Measurements from ENCODE around the gene EI24. TPM values are rescaled to one million over a fixed set of nuclear protein-coding genes. Genes with fewer than 3 reads are reported as not detected.

Gene EI24
- total RNA-seq, 1 donor from 2014 or later: 70.7 TPM

DNA sequence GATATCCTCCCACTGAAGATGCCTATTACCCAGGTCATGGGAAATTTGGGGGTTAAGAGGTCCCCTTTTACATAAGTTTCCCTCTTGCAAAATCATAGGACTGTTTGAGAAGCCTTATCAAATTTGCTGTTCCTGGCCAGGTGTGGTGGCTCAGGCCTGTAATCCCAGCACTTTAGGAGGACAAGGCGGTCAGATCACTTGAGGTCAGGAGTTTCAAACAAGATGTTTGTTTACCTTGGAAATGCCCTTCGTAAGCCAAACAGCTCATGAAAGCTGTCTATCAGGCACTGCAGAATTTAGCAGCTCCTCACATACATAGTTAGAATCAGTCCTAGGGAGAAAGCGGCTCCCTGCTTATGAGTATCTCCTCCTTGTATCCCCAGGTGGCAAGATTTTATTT lies 4.9 kb upstream of the EI24 start:
- H3K27me3 ChIP-seq: no peaks in the 10 kb centered on the region
- TF ChIP-seq POLR2A (IDR thresholded peaks at IDR 0.05) (no peak), POLR2AphosphoS5 (IDR thresholded peaks at IDR 0.05; ENCODE audit: insufficient read depth in 1 of 2, low read depth in 1 of 2) (no peak)
- TF ChIP-seq, protein P1, sequence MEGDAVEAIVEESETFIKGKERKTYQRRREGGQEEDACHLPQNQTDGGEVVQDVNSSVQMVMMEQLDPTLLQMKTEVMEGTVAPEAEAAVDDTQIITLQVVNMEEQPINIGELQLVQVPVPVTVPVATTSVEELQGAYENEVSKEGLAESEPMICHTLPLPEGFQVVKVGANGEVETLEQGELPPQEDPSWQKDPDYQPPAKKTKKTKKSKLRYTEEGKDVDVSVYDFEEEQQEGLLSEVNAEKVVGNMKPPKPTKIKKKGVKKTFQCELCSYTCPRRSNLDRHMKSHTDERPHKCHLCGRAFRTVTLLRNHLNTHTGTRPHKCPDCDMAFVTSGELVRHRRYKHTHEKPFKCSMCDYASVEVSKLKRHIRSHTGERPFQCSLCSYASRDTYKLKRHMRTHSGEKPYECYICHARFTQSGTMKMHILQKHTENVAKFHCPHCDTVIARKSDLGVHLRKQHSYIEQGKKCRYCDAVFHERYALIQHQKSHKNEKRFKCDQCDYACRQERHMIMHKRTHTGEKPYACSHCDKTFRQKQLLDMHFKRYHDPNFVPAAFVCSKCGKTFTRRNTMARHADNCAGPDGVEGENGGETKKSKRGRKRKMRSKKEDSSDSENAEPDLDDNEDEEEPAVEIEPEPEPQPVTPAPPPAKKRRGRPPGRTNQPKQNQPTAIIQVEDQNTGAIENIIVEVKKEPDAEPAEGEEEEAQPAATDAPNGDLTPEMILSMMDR (IDR thresholded peaks at IDR 0.05): no peak
- H3K36me3 ChIP-seq: no peaks in the 10 kb centered on the region
- no peak for DNase-seq (ENCODE audit: extremely low spot score in 2 of 2)
- H3K9me3 ChIP-seq: no peaks in the 10 kb centered on the region
- no peak overlapping the region for H3K4me3 ChIP-seq
- H3K27ac ChIP-seq: no peak overlapping the region
- intact Hi-C loops (cut with DNase I): no loop called here
- H3K4me1 ChIP-seq: no peaks in the 10 kb centered on the region

- Histone ChIP-seq H3K36me3 (no peaks in the 10 kb centered on the region), H3K27me3 (no peaks in the 10 kb centered on the region), H3K9me3 (no peaks in the 10 kb centered on the region), H3K4me1 (peaks cover 15% of the 10 kb centered on the region), H3K4me3 (no peak overlapping the region), H3K27ac (no peak overlapping the region)
- TF ChIP-seq POLR2AphosphoS5 (IDR thresholded peaks at IDR 0.05; ENCODE audit: insufficient read depth in 1 of 2, low read depth in 1 of 2): no peak
- TF ChIP-seq, protein P1 (IDR thresholded peaks at IDR 0.05): no peak
- no peak for TF ChIP-seq POLR2A (IDR thresholded peaks at IDR 0.05)
- no peak for DNase-seq (ENCODE audit: extremely low spot score in 2 of 2)
- intact Hi-C loops (cut with DNase I): no loop called here
These were observed 3.0 kb upstream of the EI24 start for GRCh38 chr11:125566235-125566634.

DNA sequence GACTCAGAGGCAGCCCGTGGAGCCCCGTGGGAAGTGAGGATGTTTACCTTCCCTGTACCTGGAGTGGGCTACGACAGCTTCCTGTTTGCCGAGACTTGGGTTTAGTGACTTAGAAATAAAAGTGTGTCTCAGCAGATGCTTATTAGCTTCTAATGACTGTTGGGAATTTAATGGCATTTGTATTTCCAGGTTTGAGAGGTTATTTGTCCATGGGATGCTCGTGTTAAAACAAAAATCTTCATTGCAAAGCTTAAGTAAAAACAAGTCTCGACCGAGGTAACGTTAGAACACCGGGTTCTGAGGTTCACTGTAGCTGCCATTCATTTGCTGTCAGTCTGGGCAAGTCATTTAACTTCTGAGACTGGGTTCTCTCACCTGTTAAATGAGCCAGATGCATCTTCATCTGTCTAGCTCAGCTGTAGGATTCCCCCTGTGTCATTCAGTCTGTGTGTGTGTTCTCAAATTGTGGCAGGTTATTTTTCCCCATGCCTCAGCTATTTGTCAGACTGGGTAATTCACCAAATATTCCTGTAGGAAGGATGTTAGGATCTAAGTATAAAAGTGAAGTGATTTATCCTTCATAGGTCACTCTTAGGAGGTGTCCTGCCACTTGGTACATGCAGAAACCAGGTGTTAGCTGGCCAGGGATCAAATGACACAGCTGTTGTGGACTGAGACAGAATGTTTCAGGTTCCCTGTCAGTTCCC lies 791 bp downstream of the EI24 start:
- intact Hi-C loops (cut with DNase I): no loop called here
- no peak for DNase-seq (ENCODE audit: extremely low spot score in 2 of 2)

GRCh38 chr11:125570952-125571351 lies 1.7 kb downstream of the EI24 start:
- intact Hi-C loops (cut with DNase I): no loop called here

More for the DNA sequence above, 791 bp downstream of the EI24 start:
- H3K36me3 ChIP-seq: peaks cover 0 to 23% of the 10 kb centered on the region in 2 donors
- H3K27ac ChIP-seq: peak overlapping the region; percentile 90
- H3K4me3 ChIP-seq: peak overlapping the region; percentile 90 to 100
- H3K4me1 ChIP-seq: peaks cover 28% of the 10 kb centered on the region
- no peaks in the 10 kb centered on the region for H3K9me3 ChIP-seq
- no peaks in the 10 kb centered on the region for H3K27me3 ChIP-seq
- TF ChIP-seq, protein P1 (IDR thresholded peaks at IDR 0.05): no peak
- no peak for TF ChIP-seq POLR2AphosphoS5 (IDR thresholded peaks at IDR 0.05; ENCODE audit: insufficient read depth in 1 of 2, low read depth in 1 of 2)
- TF ChIP-seq POLR2A (IDR thresholded peaks at IDR 0.05): no peak

More at GRCh38 chr11:125570952-125571351, 1.7 kb downstream of the EI24 start:
- H3K9me3 ChIP-seq: no peaks in the 10 kb centered on the region
- H3K27me3 ChIP-seq: no peaks in the 10 kb centered on the region
- DNase-seq (ENCODE audit: extremely low spot score in 2 of 2): no peak
- peaks cover 0 to 32% of the 10 kb centered on the region in 2 donors for H3K36me3 ChIP-seq
- no peak overlapping the region for H3K4me3 ChIP-seq
- peaks cover 28% of the 10 kb centered on the region for H3K4me1 ChIP-seq
- no peak overlapping the region for H3K27ac ChIP-seq
- TF ChIP-seq, protein P1 (IDR thresholded peaks at IDR 0.05): no peak
- no peak for TF ChIP-seq POLR2AphosphoS5 (IDR thresholded peaks at IDR 0.05; ENCODE audit: insufficient read depth in 1 of 2, low read depth in 1 of 2)
- no peak for TF ChIP-seq POLR2A (IDR thresholded peaks at IDR 0.05)
